DOHH2 (cell line): Measurements from ENCODE around the gene LAMA2.

Experiments
- CTCF ChIP-seq: fragments of 200-600 bp; sonication (generic); IDR thresholded peaks from one replicate; pipeline ENCODE4 v1.5.1; 2014; ENCODE audit warnings: antibody characterized with exemption, mild to moderate bottlenecking, low read depth, low read length; ENCODE audit not compliant: poor library complexity, severe bottlenecking
- EZH2phosphoT487 ChIP-seq: fragments of 200-600 bp; sonication (generic); IDR thresholded peaks from 2 replicates; pipeline ENCODE4 v1.6.1; 2017; ENCODE audit warnings: borderline replicate concordance, mild to moderate bottlenecking, antibody characterized with exemption, low read length, moderate library complexity, mixed read lengths

- TF ChIP-seq CTCF (no peak), EZH2phosphoT487 (no peak)
Measured at GRCh38 chr6:129351807-129352206, 468.9 kb downstream of the LAMA2 start.
